ENCODE data around the gene ARID5B. TPM values are rescaled to one million over a fixed set of nuclear protein-coding genes. Genes with fewer than 3 reads are reported as not detected.

ARID5B gene
- total and polyA plus RNA-seq, 2 experiments from 2014 or later = 1.3 to 1.6 TPM

GRCh38 chr10:61935077-61935476 is 33.6 kb downstream of the ARID5B start (continued):
- TF ChIP-seq, protein P1, sequence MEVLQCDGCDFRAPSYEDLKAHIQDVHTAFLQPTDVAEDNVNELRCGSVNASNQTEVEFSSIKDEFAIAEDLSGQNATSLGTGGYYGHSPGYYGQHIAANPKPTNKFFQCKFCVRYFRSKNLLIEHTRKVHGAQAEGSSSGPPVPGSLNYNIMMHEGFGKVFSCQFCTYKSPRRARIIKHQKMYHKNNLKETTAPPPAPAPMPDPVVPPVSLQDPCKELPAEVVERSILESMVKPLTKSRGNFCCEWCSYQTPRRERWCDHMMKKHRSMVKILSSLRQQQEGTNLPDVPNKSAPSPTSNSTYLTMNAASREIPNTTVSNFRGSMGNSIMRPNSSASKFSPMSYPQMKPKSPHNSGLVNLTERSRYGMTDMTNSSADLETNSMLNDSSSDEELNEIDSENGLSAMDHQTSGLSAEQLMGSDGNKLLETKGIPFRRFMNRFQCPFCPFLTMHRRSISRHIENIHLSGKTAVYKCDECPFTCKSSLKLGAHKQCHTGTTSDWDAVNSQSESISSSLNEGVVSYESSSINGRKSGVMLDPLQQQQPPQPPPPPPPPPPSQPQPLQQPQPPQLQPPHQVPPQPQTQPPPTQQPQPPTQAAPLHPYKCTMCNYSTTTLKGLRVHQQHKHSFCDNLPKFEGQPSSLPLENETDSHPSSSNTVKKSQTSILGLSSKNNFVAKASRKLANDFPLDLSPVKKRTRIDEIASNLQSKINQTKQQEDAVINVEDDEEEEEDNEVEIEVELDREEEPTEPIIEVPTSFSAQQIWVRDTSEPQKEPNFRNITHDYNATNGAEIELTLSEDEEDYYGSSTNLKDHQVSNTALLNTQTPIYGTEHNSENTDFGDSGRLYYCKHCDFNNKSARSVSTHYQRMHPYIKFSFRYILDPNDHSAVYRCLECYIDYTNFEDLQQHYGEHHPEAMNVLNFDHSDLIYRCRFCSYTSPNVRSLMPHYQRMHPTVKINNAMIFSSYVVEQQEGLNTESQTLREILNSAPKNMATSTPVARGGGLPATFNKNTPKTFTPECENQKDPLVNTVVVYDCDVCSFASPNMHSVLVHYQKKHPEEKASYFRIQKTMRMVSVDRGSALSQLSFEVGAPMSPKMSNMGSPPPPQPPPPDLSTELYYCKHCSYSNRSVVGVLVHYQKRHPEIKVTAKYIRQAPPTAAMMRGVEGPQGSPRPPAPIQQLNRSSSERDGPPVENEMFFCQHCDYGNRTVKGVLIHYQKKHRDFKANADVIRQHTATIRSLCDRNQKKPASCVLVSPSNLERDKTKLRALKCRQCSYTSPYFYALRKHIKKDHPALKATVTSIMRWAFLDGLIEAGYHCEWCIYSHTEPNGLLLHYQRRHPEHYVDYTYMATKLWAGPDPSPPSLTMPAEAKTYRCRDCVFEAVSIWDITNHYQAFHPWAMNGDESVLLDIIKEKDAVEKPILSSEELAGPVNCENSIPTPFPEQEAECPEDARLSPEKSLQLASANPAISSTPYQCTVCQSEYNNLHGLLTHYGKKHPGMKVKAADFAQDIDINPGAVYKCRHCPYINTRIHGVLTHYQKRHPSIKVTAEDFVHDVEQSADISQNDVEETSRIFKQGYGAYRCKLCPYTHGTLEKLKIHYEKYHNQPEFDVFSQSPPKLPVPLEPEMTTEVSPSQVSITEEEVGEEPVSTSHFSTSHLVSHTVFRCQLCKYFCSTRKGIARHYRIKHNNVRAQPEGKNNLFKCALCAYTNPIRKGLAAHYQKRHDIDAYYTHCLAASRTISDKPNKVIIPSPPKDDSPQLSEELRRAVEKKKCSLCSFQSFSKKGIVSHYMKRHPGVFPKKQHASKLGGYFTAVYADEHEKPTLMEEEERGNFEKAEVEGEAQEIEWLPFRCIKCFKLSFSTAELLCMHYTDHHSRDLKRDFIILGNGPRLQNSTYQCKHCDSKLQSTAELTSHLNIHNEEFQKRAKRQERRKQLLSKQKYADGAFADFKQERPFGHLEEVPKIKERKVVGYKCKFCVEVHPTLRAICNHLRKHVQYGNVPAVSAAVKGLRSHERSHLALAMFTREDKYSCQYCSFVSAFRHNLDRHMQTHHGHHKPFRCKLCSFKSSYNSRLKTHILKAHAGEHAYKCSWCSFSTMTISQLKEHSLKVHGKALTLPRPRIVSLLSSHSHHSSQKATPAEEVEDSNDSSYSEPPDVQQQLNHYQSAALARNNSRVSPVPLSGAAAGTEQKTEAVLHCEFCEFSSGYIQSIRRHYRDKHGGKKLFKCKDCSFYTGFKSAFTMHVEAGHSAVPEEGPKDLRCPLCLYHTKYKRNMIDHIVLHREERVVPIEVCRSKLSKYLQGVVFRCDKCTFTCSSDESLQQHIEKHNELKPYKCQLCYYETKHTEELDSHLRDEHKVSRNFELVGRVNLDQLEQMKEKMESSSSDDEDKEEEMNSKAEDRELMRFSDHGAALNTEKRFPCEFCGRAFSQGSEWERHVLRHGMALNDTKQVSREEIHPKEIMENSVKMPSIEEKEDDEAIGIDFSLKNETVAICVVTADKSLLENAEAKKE (CRISPR knock-in tag; IDR thresholded peaks at IDR 0.05) = no peak
- no peak for TF ChIP-seq ZNF114 (CRISPR knock-in tag; IDR thresholded peaks at IDR 0.05)

- Histone ChIP-seq H3K27me3 (ENCODE audit: insufficient read depth) (no peaks in the 10 kb centered on the region), H3K79me2 (replicated peaks; ENCODE audit: insufficient read depth) (no peaks in the 10 kb centered on the region), H3K9me2 (ENCODE audit: insufficient read depth) (no peaks in the 10 kb centered on the region), H3F3A (replicated peaks; ENCODE audit: low read depth) (no peaks in the 10 kb centered on the region), H3K4me2 (no peak overlapping the region), H3K27ac (ENCODE audit: low read depth) (no peak overlapping the region), H3K4me1 (ENCODE audit: insufficient read depth) (no peaks in the 10 kb centered on the region; the same call in 1 of the 2 replicates), H3K4me3 (no peak overlapping the region), H2AFZ (no peak overlapping the region), H3K36me3 (ENCODE audit: insufficient read depth) (no peaks in the 10 kb centered on the region), H4K20me1 (replicated peaks; ENCODE audit: insufficient read depth) (no peaks in the 10 kb centered on the region)
- no peak for TF ChIP-seq STAT1 (IDR thresholded peaks at IDR 0.05; ENCODE audit: unreplicated experiment)
- TF ChIP-seq EZH2 (IDR thresholded peaks at IDR 0.05; ENCODE audit: low read depth, unreplicated experiment) = no peak
- TF ChIP-seq ZNF114 (CRISPR knock-in tag; IDR thresholded peaks at IDR 0.05) = no peak
- no peak for TF ChIP-seq JUNB (IDR thresholded peaks at IDR 0.05; ENCODE audit: unreplicated experiment)
- peaks cover 5% of the 10 kb centered on the region for H3K27me3 Mint-ChIP-seq (ENCODE audit: insufficient read depth, low read depth, poor library complexity)
- ATAC-seq = no peak
- peaks cover 4% of the 10 kb centered on the region; the same call in 2 of the 3 replicates for H3K9me3 Mint-ChIP-seq
- no peak for DNase-seq (ENCODE audit: low spot score)
- peaks cover 6% of the 10 kb centered on the region; the same call in 2 of the 3 replicates for H3K4me1 Mint-ChIP-seq
- no peaks in the 10 kb centered on the region for H3K36me3 Mint-ChIP-seq (ENCODE audit: low read depth)
- H3K4me3 Mint-ChIP-seq = no peak overlapping the region
- H3K27ac Mint-ChIP-seq = no peak overlapping the region
Measured at GRCh38 chr10:61936770-61937169, 35.3 kb downstream of the ARID5B start.

Data from GM23338 (cell line).